GM23338 (cell line): ENCODE measurements around the gene TBC1D5. TPM values are rescaled to one million over a fixed set of nuclear protein-coding genes. Genes with fewer than 3 reads are reported as not detected.

Experiments
- ATAC-seq: fragments of 200-7000 bp; cut with Tn5 transposase; 3 replicates; pipeline ENCODE4 v1.9.1; 2020
- DNase-seq: peaks from one replicate; pipeline ENCODE4 v3.0.0-alpha.2; 2015; ENCODE audit warnings: low spot score
- H2AFZ ChIP-seq: fragments of 200-600 bp; sonication (generic); 2 replicates; pipeline ENCODE4 v1.8.0; 2016; ENCODE audit warnings: antibody characterized with exemption, mild to moderate bottlenecking, moderate library complexity
- H3F3A ChIP-seq: fragments of 200-600 bp; sonication (generic); replicated peaks from 2 replicates; pipeline ENCODE4 v1.8.0; 2017; ENCODE audit warnings: antibody characterized with exemption, mixed run types, low read depth
- H3K27ac ChIP-seq: fragments of 200-600 bp; sonication (generic); 2 replicates; pipeline ENCODE4 v1.6.1; 2016; ENCODE audit warnings: low read depth
- H3K27me3 ChIP-seq: fragments of 200-600 bp; sonication (generic); 2 replicates; pipeline ENCODE4 v1.8.0; 2016; ENCODE audit warnings: mild to moderate bottlenecking, mixed run types, moderate library complexity; ENCODE audit not compliant: insufficient read depth
- H3K36me3 ChIP-seq: fragments of 200-600 bp; sonication (generic); 2 replicates; pipeline ENCODE4 v1.8.0; 2016; ENCODE audit warnings: mild to moderate bottlenecking; ENCODE audit not compliant: insufficient read depth
- H3K4me1 ChIP-seq: fragments of 200-600 bp; sonication (generic); 2 replicates; pipeline ENCODE4 v1.8.0; 2016; ENCODE audit warnings: mild to moderate bottlenecking, moderate library complexity; ENCODE audit not compliant: insufficient read depth
- H3K4me2 ChIP-seq: fragments of 200-600 bp; sonication (generic); 2 replicates; pipeline ENCODE4 v1.7.1; 2017; ENCODE audit warnings: mixed run types
- H3K4me3 ChIP-seq: fragments of 200-600 bp; sonication (generic); 2 replicates; pipeline ENCODE4 v1.6.1; 2016; ENCODE audit warnings: mixed run types
- H3K79me2 ChIP-seq: fragments of 200-600 bp; sonication (generic); replicated peaks from 2 replicates; pipeline ENCODE4 v1.8.0; 2017; ENCODE audit warnings: mild to moderate bottlenecking; ENCODE audit not compliant: insufficient read depth
- H3K9me2 ChIP-seq: fragments of 200-600 bp; sonication (generic); 2 replicates; pipeline ENCODE4 v1.8.0; 2017; ENCODE audit not compliant: insufficient read depth
- H4K20me1 ChIP-seq: fragments of 200-600 bp; sonication (generic); replicated peaks from 2 replicates; pipeline ENCODE4 v1.8.0; 2017; ENCODE audit warnings: mild to moderate bottlenecking; ENCODE audit not compliant: insufficient read depth
- H3K27ac Mint-ChIP-seq: 2 replicates; pipeline ENCODE4 v1.8.0; 2020; ENCODE audit warnings: inconsistent platforms, mild to moderate bottlenecking, moderate library complexity, mixed read lengths
- H3K27me3 Mint-ChIP-seq: 3 replicates; pipeline ENCODE4 v1.8.0; 2022; ENCODE audit warnings: low read depth, mild to moderate bottlenecking, moderate library complexity, mixed read lengths, inconsistent platforms; ENCODE audit not compliant: insufficient read depth, poor library complexity
- H3K36me3 Mint-ChIP-seq: 3 replicates; pipeline ENCODE4 v1.8.0; 2021; ENCODE audit warnings: low read depth, mild to moderate bottlenecking, inconsistent platforms, moderate library complexity, mixed read lengths
- H3K4me1 Mint-ChIP-seq: 3 replicates; pipeline ENCODE4 v1.8.0; 2020; ENCODE audit warnings: mild to moderate bottlenecking, inconsistent platforms, mixed read lengths
- H3K4me3 Mint-ChIP-seq: 3 replicates; pipeline ENCODE4 v1.8.0; 2021; ENCODE audit warnings: moderate library complexity, mild to moderate bottlenecking, inconsistent platforms, mixed read lengths
- H3K9me3 Mint-ChIP-seq: 3 replicates; pipeline ENCODE4 v1.8.0; 2020; ENCODE audit warnings: moderate library complexity, mild to moderate bottlenecking, inconsistent platforms, mixed read lengths
- ETS1 ChIP-seq: IDR thresholded peaks from 2 replicates; pipeline ENCODE4 v1.6.1; 2016; ENCODE audit warnings: antibody characterized with exemption
- EZH2 ChIP-seq: fragments of 200-600 bp; sonication (generic); IDR thresholded peaks from one replicate; pipeline ENCODE4 v1.8.0; 2017; ENCODE audit warnings: antibody characterized with exemption, mild to moderate bottlenecking, low read depth; ENCODE audit not compliant: unreplicated experiment
- JUNB ChIP-seq: IDR thresholded peaks from one replicate; pipeline ENCODE4 v1.6.1; 2016; ENCODE audit warnings: antibody characterized with exemption; ENCODE audit not compliant: unreplicated experiment
- polyA plus RNA-seq: library from polyadenylated mRNA; unstranded; fragments of >200 nt; fragmentation: Nextera tagmentation; extraction: Ambion mirVana; gene quantifications from 2 replicates; pipeline ENCODE4 v1.2.1, GENCODE V29; 2016
- total RNA-seq: library from RNA; depleted of rRNA; stranded (reverse); fragments of >200 nt; shearing (Covaris generic); gene quantifications from 2 replicates; pipeline ENCODE4 v1.2.3, GENCODE V29; 2014
- TF ChIP-seq, protein P1 (sequence below): fragments of 250-450 bp; sonication (Bioruptor Pico); IDR thresholded peaks from 2 replicates; pipeline ENCODE4 v1.5.0; 2020; ENCODE audit warnings: mild to moderate bottlenecking, moderate library complexity
- TF ChIP-seq, protein P2 (sequence below), 2 experiments: fragments of 200-600 bp in 1 of 2; sonication (generic) in 1 of 2; conservative IDR thresholded peaks; 2 replicates each; pipeline versions ENCODE4 v1.5.1 to v1.6.1; 2016 to 2017; ENCODE audit warnings: antibody characterized with exemption in 2 of 2, low read depth in 2 of 2, mild to moderate bottlenecking in 2 of 2, moderate library complexity in 1 of 2

Gene TBC1D5
- total and polyA plus RNA-seq, 2 experiments from 2014 or later = 21.8 to 48.1 TPM

- H3F3A ChIP-seq = no peaks in the 10 kb centered on the region
- H3K4me3 ChIP-seq = no peak overlapping the region
- peaks cover 4% of the 10 kb centered on the region for H3K27me3 Mint-ChIP-seq
- peaks cover 15% of the 10 kb centered on the region for H3K4me1 ChIP-seq
- no peaks in the 10 kb centered on the region for H3K27me3 ChIP-seq
- no peak overlapping the region for H2AFZ ChIP-seq
- peak overlapping the region; percentile 63; the same call in 1 of the 2 replicates for H3K27ac Mint-ChIP-seq
- no peaks in the 10 kb centered on the region for H3K9me2 ChIP-seq
- no peaks in the 10 kb centered on the region for H3K36me3 Mint-ChIP-seq
- H3K36me3 ChIP-seq = no peaks in the 10 kb centered on the region
- DNase-seq = no peak
- H3K4me2 ChIP-seq = no peak overlapping the region
- TF ChIP-seq, protein P1, sequence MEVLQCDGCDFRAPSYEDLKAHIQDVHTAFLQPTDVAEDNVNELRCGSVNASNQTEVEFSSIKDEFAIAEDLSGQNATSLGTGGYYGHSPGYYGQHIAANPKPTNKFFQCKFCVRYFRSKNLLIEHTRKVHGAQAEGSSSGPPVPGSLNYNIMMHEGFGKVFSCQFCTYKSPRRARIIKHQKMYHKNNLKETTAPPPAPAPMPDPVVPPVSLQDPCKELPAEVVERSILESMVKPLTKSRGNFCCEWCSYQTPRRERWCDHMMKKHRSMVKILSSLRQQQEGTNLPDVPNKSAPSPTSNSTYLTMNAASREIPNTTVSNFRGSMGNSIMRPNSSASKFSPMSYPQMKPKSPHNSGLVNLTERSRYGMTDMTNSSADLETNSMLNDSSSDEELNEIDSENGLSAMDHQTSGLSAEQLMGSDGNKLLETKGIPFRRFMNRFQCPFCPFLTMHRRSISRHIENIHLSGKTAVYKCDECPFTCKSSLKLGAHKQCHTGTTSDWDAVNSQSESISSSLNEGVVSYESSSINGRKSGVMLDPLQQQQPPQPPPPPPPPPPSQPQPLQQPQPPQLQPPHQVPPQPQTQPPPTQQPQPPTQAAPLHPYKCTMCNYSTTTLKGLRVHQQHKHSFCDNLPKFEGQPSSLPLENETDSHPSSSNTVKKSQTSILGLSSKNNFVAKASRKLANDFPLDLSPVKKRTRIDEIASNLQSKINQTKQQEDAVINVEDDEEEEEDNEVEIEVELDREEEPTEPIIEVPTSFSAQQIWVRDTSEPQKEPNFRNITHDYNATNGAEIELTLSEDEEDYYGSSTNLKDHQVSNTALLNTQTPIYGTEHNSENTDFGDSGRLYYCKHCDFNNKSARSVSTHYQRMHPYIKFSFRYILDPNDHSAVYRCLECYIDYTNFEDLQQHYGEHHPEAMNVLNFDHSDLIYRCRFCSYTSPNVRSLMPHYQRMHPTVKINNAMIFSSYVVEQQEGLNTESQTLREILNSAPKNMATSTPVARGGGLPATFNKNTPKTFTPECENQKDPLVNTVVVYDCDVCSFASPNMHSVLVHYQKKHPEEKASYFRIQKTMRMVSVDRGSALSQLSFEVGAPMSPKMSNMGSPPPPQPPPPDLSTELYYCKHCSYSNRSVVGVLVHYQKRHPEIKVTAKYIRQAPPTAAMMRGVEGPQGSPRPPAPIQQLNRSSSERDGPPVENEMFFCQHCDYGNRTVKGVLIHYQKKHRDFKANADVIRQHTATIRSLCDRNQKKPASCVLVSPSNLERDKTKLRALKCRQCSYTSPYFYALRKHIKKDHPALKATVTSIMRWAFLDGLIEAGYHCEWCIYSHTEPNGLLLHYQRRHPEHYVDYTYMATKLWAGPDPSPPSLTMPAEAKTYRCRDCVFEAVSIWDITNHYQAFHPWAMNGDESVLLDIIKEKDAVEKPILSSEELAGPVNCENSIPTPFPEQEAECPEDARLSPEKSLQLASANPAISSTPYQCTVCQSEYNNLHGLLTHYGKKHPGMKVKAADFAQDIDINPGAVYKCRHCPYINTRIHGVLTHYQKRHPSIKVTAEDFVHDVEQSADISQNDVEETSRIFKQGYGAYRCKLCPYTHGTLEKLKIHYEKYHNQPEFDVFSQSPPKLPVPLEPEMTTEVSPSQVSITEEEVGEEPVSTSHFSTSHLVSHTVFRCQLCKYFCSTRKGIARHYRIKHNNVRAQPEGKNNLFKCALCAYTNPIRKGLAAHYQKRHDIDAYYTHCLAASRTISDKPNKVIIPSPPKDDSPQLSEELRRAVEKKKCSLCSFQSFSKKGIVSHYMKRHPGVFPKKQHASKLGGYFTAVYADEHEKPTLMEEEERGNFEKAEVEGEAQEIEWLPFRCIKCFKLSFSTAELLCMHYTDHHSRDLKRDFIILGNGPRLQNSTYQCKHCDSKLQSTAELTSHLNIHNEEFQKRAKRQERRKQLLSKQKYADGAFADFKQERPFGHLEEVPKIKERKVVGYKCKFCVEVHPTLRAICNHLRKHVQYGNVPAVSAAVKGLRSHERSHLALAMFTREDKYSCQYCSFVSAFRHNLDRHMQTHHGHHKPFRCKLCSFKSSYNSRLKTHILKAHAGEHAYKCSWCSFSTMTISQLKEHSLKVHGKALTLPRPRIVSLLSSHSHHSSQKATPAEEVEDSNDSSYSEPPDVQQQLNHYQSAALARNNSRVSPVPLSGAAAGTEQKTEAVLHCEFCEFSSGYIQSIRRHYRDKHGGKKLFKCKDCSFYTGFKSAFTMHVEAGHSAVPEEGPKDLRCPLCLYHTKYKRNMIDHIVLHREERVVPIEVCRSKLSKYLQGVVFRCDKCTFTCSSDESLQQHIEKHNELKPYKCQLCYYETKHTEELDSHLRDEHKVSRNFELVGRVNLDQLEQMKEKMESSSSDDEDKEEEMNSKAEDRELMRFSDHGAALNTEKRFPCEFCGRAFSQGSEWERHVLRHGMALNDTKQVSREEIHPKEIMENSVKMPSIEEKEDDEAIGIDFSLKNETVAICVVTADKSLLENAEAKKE = no peak
- no peak for TF ChIP-seq JUNB
- no peak overlapping the region for H3K27ac ChIP-seq
- no peak for ATAC-seq
- no peaks in the 10 kb centered on the region for H3K79me2 ChIP-seq
- H3K9me3 Mint-ChIP-seq = no peaks in the 10 kb centered on the region
- no peaks in the 10 kb centered on the region for H4K20me1 ChIP-seq
- H3K4me1 Mint-ChIP-seq = peaks cover 15% of the 10 kb centered on the region
- no peak overlapping the region for H3K4me3 Mint-ChIP-seq
Observed at GRCh38 chr3:17183951-17184550, 558.4 kb downstream of the TBC1D5 start.

- H3K4me2 ChIP-seq = no peak overlapping the region
- H3K27ac Mint-ChIP-seq = no peak overlapping the region
- TF ChIP-seq ETS1 = no peak
- no peak for TF ChIP-seq JUNB
- no peak for TF ChIP-seq EZH2
- TF ChIP-seq, protein P2, sequence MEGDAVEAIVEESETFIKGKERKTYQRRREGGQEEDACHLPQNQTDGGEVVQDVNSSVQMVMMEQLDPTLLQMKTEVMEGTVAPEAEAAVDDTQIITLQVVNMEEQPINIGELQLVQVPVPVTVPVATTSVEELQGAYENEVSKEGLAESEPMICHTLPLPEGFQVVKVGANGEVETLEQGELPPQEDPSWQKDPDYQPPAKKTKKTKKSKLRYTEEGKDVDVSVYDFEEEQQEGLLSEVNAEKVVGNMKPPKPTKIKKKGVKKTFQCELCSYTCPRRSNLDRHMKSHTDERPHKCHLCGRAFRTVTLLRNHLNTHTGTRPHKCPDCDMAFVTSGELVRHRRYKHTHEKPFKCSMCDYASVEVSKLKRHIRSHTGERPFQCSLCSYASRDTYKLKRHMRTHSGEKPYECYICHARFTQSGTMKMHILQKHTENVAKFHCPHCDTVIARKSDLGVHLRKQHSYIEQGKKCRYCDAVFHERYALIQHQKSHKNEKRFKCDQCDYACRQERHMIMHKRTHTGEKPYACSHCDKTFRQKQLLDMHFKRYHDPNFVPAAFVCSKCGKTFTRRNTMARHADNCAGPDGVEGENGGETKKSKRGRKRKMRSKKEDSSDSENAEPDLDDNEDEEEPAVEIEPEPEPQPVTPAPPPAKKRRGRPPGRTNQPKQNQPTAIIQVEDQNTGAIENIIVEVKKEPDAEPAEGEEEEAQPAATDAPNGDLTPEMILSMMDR (conservative IDR thresholded peaks at IDR 0.05; ENCODE audit: low read depth in 2 of 2) = no peak
Observed at GRCh38 chr3:17182166-17182565, 560.3 kb downstream of the TBC1D5 start.

More at GRCh38 chr3:17182166-17182565, 560.3 kb downstream of the TBC1D5 start:
- no peaks in the 10 kb centered on the region for H4K20me1 ChIP-seq
- H3K36me3 ChIP-seq = no peaks in the 10 kb centered on the region
- no peaks in the 10 kb centered on the region for H3K79me2 ChIP-seq
- no peaks in the 10 kb centered on the region for H3F3A ChIP-seq
- Mint-ChIP-seq H3K27me3 (no peaks in the 10 kb centered on the region), H3K4me1 (peaks cover 3% of the 10 kb centered on the region), H3K36me3 (no peaks in the 10 kb centered on the region), H3K4me3 (no peak overlapping the region), H3K9me3 (no peaks in the 10 kb centered on the region)
- H3K27ac ChIP-seq = no peak overlapping the region
- H3K4me1 ChIP-seq = 0 out of 2 replicates have a peak, but pooled peaks cover 6% of the 10 kb centered on the region
- no peaks in the 10 kb centered on the region for H3K9me2 ChIP-seq
- H3K4me3 ChIP-seq = no peak overlapping the region
- no peak for DNase-seq
- H2AFZ ChIP-seq = no peak overlapping the region
- H3K27me3 ChIP-seq = no peaks in the 10 kb centered on the region
- ATAC-seq = no peak
